ENCODE data around the gene SIRPA.
A peak's percentile ranks its signal among the peaks of the same experiment; 100 is the strongest.

Gene SIRPA

DNA sequence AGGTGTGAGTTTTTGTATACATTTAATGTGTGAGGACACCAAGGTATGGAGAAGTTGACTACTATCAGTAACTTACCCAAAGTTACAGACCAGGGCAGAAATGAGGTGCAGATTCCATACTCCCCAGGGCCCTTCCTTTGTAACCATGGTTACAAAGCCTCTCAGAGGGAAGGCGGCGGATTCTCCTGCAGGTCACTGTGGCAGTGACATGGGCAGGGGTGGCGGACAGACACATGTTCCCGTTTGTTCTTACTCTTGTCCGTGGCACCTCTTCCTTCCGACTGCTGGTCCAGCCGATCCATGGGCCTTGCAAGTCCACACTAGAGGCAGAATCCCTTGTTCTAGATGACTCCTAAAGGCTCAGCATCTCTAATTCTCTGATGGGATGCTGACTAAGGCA, 55.6 kb downstream of the SIRPA start:
- no peak for DNase-seq (ENCODE audit: low spot score)

GRCh38 chr20:1951436-1952115, 56.4 kb downstream of the SIRPA start:
- DNase-seq (ENCODE audit: low spot score): no peak

- no peak for DNase-seq (ENCODE audit: low spot score)
These were observed 57.7 kb downstream of the SIRPA start for GRCh38 chr20:1952737-1953530.

DNA sequence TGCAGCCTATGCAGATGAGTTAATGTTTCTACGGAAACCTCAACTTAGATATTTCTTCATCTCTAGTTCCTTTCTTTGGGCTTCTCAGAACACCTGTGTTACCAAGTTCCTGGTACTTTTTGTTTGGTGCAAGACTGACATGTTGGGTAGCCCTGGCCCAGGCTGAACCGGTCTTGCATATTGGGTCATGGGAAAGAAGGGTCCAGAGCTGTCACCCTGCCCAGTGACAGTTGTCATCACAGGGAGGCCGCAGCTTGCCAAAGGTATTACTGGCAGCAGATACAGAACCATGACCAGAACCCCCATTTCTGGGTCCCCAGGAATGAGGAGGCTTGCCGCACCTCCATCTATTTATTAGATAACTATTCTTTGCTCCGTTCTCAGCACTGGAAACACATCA, 58.4 kb downstream of the SIRPA start:
- no peak for DNase-seq (ENCODE audit: low spot score)

GRCh38 chr20:1955217-1955616, 60.0 kb downstream of the SIRPA start:
- DNase-seq (ENCODE audit: low spot score): no peak

GRCh38 chr20:1958426-1958825, 63.2 kb downstream of the SIRPA start:
- DNase-seq (ENCODE audit: low spot score): no peak

GRCh38 chr20:1959156-1959555, 63.9 kb downstream of the SIRPA start:
- no peak for DNase-seq (ENCODE audit: low spot score)

DNA sequence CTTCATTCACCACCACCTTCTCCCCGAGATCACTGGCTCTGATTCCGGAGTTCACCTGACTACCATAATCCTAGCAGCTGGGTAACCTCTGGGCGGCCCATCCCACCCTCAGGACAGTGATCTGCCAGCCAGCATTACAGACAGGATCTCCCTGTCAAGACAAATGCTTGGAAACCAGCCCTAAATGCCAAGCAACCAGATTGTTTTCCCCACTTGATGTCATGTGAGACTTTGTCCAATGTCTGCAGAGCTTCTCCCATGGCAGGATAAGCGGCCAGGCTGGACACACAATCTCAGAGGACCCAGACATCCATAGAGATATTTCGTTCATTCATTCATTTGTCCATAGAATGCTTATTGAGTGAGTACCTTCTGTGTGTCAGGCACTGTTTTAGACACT, 66.2 kb downstream of the SIRPA start:
- DNase-seq (ENCODE audit: low spot score): no peak

GRCh38 chr20:1964061-1964460, 68.9 kb downstream of the SIRPA start:
- no peak for DNase-seq (ENCODE audit: low spot score)

GRCh38 chr20:1964659-1965405, 69.6 kb downstream of the SIRPA start:
- DNase-seq (ENCODE audit: low spot score): no peak

DNA sequence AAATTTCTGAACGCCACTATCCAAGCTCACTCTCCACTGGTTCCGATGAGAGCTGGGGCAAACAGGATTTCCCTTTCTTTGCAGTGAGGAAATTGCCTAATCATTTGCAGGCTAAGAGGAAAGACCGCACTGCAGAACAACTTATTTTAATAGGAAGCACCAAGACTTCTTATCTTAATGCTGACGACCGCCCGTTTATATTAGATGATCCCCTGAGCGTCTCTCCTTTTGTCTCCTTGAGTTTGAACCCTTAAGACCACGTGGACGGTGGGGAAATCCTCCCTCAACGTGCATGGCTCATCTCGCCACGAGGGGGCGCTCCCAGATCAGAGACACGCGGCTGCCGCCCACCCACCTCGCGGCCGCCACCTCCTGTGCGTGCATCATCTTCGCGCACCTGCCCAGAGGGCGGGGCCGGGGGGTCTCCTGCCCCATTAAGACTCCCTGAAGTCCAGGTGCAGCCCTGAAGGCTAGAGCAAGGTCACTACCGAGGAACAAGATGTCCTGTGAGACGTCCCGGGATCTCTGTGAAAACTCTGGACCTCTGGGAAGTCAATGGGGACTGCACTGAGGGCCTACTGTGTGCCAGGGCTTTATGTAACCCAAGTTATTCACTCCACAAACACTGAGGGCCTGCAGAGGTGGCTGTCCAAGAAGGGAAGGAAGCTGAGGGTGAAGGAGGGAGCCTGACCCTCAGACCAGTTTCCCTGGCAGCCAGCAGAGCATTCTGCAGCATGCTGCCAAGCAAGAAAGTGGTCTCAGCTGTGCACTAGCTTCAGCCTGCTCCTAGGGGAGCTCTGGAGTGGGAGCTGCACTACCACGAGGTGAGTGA, 70.5 kb downstream of the SIRPA start:
- DNase-seq (ENCODE audit: low spot score): peak; percentile 44

DNA sequence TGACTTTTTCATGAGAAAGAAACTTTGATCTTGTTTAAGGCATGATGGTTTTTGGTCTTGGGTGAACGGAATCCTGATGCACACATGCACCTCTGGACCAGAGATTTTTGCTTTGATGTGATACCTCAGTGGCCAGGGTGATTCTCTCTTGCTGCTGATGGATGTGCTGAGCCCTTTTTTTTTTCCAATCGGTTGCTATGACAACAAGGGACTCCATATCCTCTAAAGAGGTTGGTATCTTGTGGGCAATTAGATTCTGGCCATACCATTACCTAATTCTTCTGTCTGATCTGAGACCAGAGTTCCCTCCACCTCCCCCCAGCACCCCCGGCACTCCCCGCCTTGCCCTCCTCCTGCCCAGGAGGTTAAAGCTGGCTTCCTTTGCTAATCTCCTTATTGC, 73.8 kb downstream of the SIRPA start:
- DNase-seq (ENCODE audit: low spot score): no peak

DNA sequence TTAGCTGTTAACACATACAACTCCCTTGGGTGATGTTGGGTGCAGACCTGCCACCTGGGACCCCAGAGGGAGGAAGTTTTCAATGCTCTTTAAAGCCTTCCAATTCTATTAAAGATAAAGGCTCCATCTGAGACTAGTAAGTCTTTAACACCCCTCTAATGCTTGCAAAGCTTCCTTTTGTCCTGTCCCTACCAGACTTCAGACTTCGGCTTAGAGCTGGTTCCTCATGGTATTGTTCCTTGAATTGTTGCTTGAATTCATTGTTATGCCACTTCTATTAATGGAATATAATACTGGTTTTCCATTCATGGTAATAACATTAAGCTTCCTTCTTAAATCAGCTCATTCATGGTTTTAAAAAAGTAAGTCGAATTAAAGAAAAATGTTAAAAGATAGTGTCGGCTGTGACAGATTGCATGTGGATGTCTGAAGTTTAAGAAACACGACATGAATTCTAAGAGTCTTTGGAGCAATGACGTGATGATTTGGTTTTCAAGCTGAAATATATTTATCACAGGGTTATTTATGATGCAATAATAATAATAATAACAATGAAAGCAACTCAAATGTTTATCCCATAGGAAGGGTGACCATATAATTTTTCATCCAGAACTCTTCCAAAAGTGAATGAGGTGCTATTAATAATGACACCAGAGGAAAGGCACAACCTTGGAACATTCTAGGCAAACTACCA, 76.8 kb downstream of the SIRPA start:
- no peak for DNase-seq (ENCODE audit: low spot score)

GRCh38 chr20:1973601-1974440, 78.6 kb downstream of the SIRPA start:
- no peak for DNase-seq (ENCODE audit: low spot score)

DNA sequence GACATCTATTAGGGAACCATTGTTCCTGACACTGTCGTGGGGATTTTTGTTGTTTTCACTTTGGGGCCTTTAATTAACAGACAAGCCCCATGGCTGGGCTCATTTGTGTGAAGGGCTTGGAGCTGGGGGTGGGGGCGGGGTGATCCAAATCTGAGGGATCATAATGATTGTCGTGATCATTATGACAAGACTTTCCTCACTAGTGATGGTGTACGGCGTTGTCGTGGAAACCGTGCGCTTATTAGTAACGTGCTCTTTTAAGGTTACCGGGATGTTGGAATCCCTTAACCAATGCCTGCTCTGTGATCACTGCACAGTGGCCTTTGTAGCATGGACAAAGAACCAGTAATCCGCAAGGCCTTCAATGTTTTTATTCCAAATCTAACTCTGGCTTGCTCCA, 80.1 kb downstream of the SIRPA start:
- DNase-seq (ENCODE audit: low spot score): no peak

- DNase-seq (ENCODE audit: low spot score): no peak
These were observed 84.0 kb downstream of the SIRPA start for GRCh38 chr20:1979106-1979778.

GRCh38 chr20:1982686-1983085, 87.5 kb downstream of the SIRPA start:
- DNase-seq (ENCODE audit: low spot score): no peak

DNA sequence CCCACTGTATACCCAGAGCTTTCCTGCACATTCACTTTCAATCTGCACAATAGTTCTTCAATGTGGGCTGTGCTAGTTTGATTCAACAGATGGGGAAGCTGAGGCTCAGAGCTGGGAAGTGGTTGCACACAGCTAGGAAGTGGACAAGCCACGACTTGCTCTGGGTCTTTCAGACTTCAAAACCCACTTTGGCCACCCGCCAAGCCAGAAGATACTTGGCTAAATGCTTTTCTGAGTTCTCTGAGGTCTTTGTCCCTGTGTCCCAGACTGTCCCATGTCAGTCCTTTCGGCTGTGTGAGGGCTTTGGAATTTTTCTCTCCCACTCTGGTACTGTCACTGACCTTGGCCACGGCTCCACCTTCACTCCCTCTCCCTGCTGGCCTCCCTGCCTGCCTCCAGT, 88.1 kb downstream of the SIRPA start:
- DNase-seq (ENCODE audit: low spot score): no peak

DNA sequence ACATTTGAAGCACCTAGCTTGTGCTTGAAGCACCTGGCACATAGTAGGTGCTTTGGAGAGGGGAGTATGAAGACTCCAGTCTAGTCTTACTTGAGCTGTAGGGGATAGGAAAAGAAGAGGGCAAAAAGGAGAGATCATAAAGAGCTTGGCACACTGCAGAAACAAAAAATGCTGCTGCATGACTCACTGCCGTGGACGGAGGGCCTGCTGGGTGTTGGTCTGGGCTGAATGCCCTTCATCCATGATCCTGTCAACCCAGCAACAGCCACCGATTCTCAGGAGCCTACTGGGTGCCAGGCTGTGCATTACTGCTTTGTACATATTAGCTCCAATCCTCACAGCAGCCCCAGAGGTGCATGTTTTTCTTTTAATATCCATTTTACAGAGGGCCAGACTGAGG, 92.6 kb downstream of the SIRPA start:
- DNase-seq (ENCODE audit: low spot score): no peak

All from CD4-positive, alpha-beta T cell treated with Interleukin-6 at 100 ng/mL for 8 hours (primary cell).